ENCODE results near the gene BOLL.
"Not testable (repeated sequence)": the region's sequence is repeated elsewhere in the genome, so short reads cannot be mapped to it uniquely, and the experiment has no call there.

DNA sequence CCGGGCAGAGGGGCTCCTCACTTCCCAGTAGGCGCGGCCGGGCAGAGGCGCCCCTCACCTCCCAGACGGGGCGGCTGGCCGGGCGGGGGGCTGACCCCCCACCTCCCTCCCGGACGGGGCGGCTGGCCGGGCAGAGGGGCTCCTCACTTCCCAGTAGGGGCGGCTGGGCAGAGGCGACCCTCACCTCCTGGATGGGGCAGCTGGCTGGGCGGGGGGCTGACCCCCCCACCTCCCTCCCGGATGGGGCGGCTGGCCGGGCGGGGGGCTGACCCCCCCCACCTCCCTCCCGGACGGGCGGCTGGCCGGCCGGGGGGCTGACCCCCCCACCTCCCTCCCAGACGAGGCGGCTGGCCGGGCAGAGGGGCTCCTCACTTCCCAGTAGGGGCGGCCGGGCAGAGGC, 89.1 kb downstream of the BOLL start:
- TF ChIP-seq, protein P1, sequence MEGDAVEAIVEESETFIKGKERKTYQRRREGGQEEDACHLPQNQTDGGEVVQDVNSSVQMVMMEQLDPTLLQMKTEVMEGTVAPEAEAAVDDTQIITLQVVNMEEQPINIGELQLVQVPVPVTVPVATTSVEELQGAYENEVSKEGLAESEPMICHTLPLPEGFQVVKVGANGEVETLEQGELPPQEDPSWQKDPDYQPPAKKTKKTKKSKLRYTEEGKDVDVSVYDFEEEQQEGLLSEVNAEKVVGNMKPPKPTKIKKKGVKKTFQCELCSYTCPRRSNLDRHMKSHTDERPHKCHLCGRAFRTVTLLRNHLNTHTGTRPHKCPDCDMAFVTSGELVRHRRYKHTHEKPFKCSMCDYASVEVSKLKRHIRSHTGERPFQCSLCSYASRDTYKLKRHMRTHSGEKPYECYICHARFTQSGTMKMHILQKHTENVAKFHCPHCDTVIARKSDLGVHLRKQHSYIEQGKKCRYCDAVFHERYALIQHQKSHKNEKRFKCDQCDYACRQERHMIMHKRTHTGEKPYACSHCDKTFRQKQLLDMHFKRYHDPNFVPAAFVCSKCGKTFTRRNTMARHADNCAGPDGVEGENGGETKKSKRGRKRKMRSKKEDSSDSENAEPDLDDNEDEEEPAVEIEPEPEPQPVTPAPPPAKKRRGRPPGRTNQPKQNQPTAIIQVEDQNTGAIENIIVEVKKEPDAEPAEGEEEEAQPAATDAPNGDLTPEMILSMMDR (conservative IDR thresholded peaks at IDR 0.05 in 1 of 2, IDR thresholded peaks at IDR 0.05 in 1 of 2; ENCODE audit: low read depth in 1 of 2, low read length in 2 of 2), result not testable (repeated sequence)
- not testable (repeated sequence) for TF ChIP-seq EZH2 (IDR thresholded peaks at IDR 0.05; ENCODE audit: low read length, missing control alignments)

Data from fibroblast of lung (primary cell).